ENCODE data around the gene KRT17.
"Not testable (repeated sequence)": the region's sequence is repeated elsewhere in the genome, so short reads cannot be mapped to it uniquely, and the experiment has no call there.

DNA sequence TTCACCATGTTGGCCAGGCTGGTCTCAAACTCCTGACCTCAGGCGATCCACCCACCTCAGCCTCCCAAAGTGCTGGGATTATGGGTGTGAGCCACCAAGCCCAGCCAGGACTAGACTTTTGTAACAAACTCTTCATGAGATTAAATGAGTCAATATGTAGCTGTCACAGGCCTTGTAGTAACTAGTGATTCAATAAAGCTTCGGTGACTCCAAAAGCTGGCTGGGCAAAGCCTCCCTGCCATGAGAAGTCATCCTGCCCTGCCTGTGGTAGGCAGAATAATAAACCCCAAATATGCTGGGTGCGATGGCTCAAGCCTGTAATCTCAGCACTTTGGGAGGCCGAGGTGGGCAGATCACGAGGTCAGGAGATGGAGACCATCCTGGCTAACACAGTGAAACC, 16.2 kb upstream of the KRT17 start:
- not testable (repeated sequence) for TF ChIP-seq POLR2A (IDR thresholded peaks at IDR 0.05; ENCODE audit: low read length); GATA1 (IDR thresholded peaks at IDR 0.05; ENCODE audit: low read depth, low read length)

All from erythroblast (primary cell).